ENCODE results near the gene ABCB11. TPM values are rescaled to one million over a fixed set of nuclear protein-coding genes. Genes with fewer than 3 reads are reported as not detected.
A peak's percentile ranks its signal among the peaks of the same experiment; 100 is the strongest.
"Not testable (repeated sequence)": the region's sequence is repeated elsewhere in the genome, so short reads cannot be mapped to it uniquely, and the experiment has no call there.

The ABCB11 gene
- polyA plus RNA-seq, 1 donor: 5.3 TPM

DNA sequence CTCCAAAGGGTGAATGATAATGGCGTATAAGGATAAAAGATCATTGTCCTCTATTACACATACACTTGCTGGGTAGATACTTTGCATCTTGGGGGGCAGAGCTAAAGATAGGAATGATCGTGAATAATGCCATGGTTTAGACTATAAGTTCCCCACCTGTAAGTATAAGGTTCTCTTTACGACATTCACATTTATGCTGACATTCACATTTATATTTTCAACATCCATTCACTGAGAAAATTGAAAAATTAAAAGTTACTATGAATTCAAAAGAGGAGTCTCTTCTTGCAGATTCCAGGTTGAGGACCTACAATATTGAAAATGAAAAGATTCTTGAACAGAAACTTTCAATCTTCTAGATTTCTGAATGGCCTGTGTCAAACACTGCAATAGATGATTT lies 138.8 kb downstream of the ABCB11 start:
- no peaks in the 10 kb centered on the region for H3K27me3 ChIP-seq (ENCODE audit: control insufficient read depth, insufficient read depth, low read length)
- DNase-seq: no peak
- no peaks in the 10 kb centered on the region for H3K9me3 ChIP-seq (ENCODE audit: control insufficient read depth, low read depth, low read length)
- 100% methylated on average over 1 of the region's 3 CpGs for WGBS (ENCODE audit: insufficient coverage, low lambda C conversion rate)
- H3K4me3 ChIP-seq (ENCODE audit: low read length): no peak overlapping the region
- H3K4me1 ChIP-seq (ENCODE audit: control insufficient read depth, insufficient read depth, low read length): no peaks in the 10 kb centered on the region
- H3K27ac ChIP-seq (ENCODE audit: low read length): no peak overlapping the region
- peaks cover 5% of the 10 kb centered on the region for H3K36me3 ChIP-seq (ENCODE audit: control insufficient read depth, insufficient read depth, low read length)

DNA sequence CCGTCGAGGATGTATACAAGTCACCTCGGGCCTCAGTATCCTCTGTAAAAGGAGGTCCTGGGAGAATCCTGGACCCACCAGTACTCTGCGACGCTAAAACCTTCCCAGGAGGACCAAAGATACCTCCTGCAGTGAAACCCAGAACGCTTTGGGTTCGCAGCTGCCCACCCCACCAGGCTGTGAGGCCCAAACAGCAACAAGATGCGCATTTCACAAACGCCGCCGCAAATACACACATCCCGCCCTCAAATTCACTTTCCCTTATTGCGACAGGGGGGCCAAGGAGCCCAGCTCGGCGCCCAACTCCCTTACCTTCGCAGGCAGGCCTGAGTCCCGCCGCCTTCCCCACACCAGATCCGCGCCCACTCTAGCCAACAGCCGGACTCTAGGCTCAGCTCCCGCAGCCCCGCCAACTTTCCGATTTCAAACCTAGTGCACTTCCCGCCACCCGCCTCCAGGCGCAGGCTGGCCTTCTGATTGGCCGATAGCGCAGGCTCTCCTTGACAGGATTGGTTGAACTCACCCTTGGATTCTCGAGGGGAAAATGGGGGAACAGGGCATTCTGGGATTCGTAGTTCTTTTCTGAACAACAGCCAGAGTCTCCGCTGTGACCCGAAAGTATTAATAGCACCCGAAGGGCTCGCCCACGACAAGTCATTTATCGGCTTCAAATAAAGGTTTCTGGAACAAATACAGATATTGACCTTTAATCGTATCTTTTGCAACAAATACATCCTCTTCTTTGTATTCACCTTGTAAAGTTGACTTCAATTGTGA lies 140.9 kb downstream of the ABCB11 start, which contains the start of gene SPC25:
TSS of gene SPC25 (minus strand) at position 425 of the 777 bp plus-strand sequence. CDS start 911 bp downstream, outside the sequence.
- Histone ChIP-seq H3K9me3 (ENCODE audit: control insufficient read depth, low read depth, low read length) (no peaks in the 10 kb centered on the region), H3K36me3 (ENCODE audit: control insufficient read depth, insufficient read depth, low read length) (peaks cover 5% of the 10 kb centered on the region), H3K4me1 (ENCODE audit: control insufficient read depth, insufficient read depth, low read length) (no peaks in the 10 kb centered on the region), H3K27ac (ENCODE audit: low read length) (no peak within 1 kb of the TSS), H3K27me3 (ENCODE audit: control insufficient read depth, insufficient read depth, low read length) (no peaks in the 10 kb centered on the region), H3K4me3 (ENCODE audit: low read length) (peak within 1 kb of the TSS; percentile 67)
- peak; percentile 82 to 88 for DNase-seq
- 0% methylated on average over 1 of the region's 38 CpGs for WGBS (ENCODE audit: insufficient coverage, low lambda C conversion rate)

DNA sequence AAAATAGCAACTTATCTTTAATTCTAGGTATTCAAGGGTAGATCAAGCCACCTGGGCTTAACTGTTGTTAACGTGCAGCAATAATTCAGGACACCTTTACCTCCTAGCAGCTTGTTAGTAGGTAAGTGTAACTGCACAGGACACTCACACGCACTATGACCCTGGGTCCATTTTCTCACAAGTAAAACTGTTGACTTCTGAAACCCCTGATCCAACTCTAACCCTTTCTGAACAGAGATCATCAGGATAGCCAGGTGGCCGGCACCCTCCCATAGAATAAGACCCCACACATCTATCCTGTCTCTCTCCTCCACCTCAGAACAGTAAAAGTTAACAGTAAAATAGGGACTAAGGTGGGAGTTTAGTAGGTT lies 141.5 kb downstream of the ABCB11 start:
- Histone ChIP-seq H3K36me3 (ENCODE audit: control insufficient read depth, insufficient read depth, low read length) (peaks cover 5% of the 10 kb centered on the region), H3K27me3 (ENCODE audit: control insufficient read depth, insufficient read depth, low read length) (no peaks in the 10 kb centered on the region), H3K4me1 (ENCODE audit: control insufficient read depth, insufficient read depth, low read length) (no peaks in the 10 kb centered on the region), H3K9me3 (ENCODE audit: control insufficient read depth, low read depth, low read length) (no peaks in the 10 kb centered on the region), H3K4me3 (ENCODE audit: low read length) (peak overlapping the region; percentile 67), H3K27ac (ENCODE audit: low read length) (no peak overlapping the region)
- no CpG with 5 or more reads among the region's 3 CpGs for WGBS (ENCODE audit: insufficient coverage, low lambda C conversion rate)
- peak in 1 of 2 donors; percentile 15 for DNase-seq

DNA sequence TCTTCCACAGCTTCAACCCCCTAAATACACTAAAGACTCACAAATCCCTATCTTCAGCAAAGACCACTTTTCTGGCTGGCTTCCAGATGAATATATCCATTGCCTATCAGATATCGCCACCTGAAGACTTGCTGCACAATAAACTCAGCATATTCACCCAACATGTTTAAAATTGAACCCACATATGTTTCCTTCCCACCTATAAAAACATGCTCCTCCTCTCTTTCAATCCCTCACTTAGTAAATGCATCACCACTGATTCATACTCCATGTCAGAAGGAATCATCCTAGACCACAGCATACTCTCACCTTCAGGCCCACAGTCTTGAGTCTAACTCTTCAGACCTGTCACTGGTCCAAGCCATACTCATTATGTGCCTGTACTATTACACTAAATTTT lies 146.1 kb downstream of the ABCB11 start:
- Histone ChIP-seq H3K27ac (ENCODE audit: low read length) (no peak overlapping the region), H3K27me3 (ENCODE audit: control insufficient read depth, insufficient read depth, low read length) (no peaks in the 10 kb centered on the region), H3K4me1 (ENCODE audit: control insufficient read depth, insufficient read depth, low read length) (no peaks in the 10 kb centered on the region), H3K36me3 (ENCODE audit: control insufficient read depth, insufficient read depth, low read length) (peaks cover 5% of the 10 kb centered on the region), H3K4me3 (ENCODE audit: low read length) (no peak overlapping the region), H3K9me3 (ENCODE audit: control insufficient read depth, low read depth, low read length) (no peaks in the 10 kb centered on the region)
- no CpG with 5 or more reads among the region's 1 CpG for WGBS (ENCODE audit: insufficient coverage, low lambda C conversion rate)
- DNase-seq: no peak

DNA sequence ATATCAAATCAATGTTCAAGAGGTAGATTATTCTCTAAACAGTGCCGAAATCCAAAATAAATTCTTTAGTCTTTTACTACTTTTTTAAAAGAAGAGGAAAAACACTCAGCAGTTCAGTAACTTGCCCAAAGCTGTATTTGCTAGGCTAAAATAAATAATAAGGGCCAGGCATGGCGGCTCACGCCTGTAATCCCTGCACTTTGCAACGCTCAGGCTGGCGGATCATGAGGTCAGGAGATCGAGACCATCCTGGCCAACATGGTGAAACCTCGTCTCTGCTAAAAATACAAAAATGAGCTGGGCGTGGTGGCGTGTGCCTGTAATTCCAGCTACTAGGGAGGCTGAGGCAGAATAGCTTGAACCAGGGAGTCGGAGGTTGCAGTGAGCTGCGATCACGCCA lies 149.0 kb downstream of the ABCB11 start:
- H3K36me3 ChIP-seq (ENCODE audit: control insufficient read depth, insufficient read depth, low read length): not testable (repeated sequence)
- WGBS (ENCODE audit: insufficient coverage, low lambda C conversion rate): 100% methylated on average over 1 of the region's 12 CpGs

DNA sequence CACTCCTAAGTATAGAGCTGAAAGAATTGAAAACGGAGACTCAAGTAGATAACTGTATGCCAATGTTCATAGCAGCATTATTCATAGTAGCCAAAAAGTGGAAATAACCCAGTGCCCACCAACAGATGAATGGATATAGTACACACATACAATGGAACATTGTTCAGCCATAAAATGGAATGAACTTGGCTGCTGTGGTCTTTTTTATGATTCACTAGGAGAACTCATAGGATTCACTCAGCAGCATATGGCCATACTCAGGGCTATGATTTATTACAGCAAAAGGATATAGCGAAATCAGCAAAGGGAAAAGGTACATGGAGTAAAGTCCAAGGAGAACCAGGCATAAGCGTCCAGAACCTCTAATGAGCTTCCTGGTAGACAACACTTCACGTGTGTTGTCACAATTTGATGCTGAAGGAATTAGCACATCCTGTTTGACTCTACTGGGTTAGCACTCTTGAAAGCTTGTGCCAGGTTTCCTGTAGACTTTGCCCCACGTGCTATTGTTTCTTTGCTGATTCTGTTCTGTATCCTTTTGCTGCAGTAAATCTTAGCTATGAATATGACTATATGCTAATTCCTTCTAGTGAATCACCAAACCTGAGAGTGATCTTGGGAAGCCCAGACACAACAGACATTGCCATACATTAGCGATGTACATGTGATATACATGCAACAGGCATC lies 156.6 kb downstream of the ABCB11 start:
- no peaks in the 10 kb centered on the region for H3K36me3 ChIP-seq (ENCODE audit: control insufficient read depth, insufficient read depth, low read length)
- H3K4me1 ChIP-seq (ENCODE audit: control insufficient read depth, insufficient read depth, low read length): no peaks in the 10 kb centered on the region
- H3K27ac ChIP-seq (ENCODE audit: low read length): no peak overlapping the region
- no CpG with 5 or more reads among the region's 6 CpGs for WGBS (ENCODE audit: insufficient coverage, low lambda C conversion rate)
- H3K9me3 ChIP-seq (ENCODE audit: control insufficient read depth, low read depth, low read length): no peaks in the 10 kb centered on the region
- H3K4me3 ChIP-seq (ENCODE audit: low read length): no peak overlapping the region
- DNase-seq: peak; percentile 37 to 73
- H3K27me3 ChIP-seq (ENCODE audit: control insufficient read depth, insufficient read depth, low read length): no peaks in the 10 kb centered on the region

More for the DNA sequence above, 149.0 kb downstream of the ABCB11 start:
- not testable (repeated sequence) for H3K9me3 ChIP-seq (ENCODE audit: control insufficient read depth, low read depth, low read length); H3K4me1 ChIP-seq (ENCODE audit: control insufficient read depth, insufficient read depth, low read length); H3K4me3 ChIP-seq (ENCODE audit: low read length); DNase-seq; H3K27ac ChIP-seq (ENCODE audit: low read length); H3K27me3 ChIP-seq (ENCODE audit: control insufficient read depth, insufficient read depth, low read length)

DNA sequence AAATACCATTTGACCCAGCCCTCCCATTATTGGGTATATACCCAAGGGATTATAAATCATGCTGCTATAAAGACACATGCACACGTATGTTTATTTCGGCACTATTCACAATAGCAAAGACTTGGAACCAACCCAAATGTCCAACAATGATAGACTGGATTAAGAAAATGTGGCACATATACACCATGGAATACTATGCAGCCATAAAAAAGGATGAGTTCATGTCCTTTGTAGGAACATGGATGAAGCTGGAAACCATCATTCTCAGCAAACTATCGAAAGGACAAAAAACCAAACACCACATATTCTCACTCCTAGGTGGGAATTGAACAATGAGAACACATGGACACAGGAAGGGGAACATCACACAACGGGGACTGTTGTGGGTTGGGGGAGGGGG lies 160.3 kb downstream of the ABCB11 start:
- no CpG with 5 or more reads among the region's 4 CpGs for WGBS (ENCODE audit: insufficient coverage, low lambda C conversion rate)
- not testable (repeated sequence) for H3K4me3 ChIP-seq (ENCODE audit: low read length); H3K27ac ChIP-seq (ENCODE audit: low read length); H3K27me3 ChIP-seq (ENCODE audit: control insufficient read depth, insufficient read depth, low read length); H3K4me1 ChIP-seq (ENCODE audit: control insufficient read depth, insufficient read depth, low read length); H3K9me3 ChIP-seq (ENCODE audit: control insufficient read depth, low read depth, low read length); H3K36me3 ChIP-seq (ENCODE audit: control insufficient read depth, insufficient read depth, low read length); DNase-seq

Other genes with a start within 250 kb of the ABCB11 start
- gene NOSTRIN, start 228.7 kb downstream of the ABCB11 start, polyA plus RNA-seq: 52.7 TPM
- 7.4 TPM for gene SPC25, start 140.9 kb downstream of the ABCB11 start, polyA plus RNA-seq
- 0.19 TPM for gene G6PC2, start 130.0 kb downstream of the ABCB11 start, polyA plus RNA-seq
- gene DHRS9, start 38.2 kb upstream of the ABCB11 start, polyA plus RNA-seq: 0.48 TPM